GM21381 (cell line): ENCODE results near the gene LZTS2.
"Not testable (repeated sequence)": the region's sequence is repeated elsewhere in the genome, so short reads cannot be mapped to it uniquely, and the experiment has no call there.

ENCODE experiments used
- ATAC-seq: cut with Tn5 transposase; IDR thresholded peaks from one replicate; pipeline ENCODE4 v1.9.1; 2021; ENCODE audit warnings: mild to moderate bottlenecking, moderate library complexity; ENCODE audit not compliant: unreplicated experiment

The LZTS2 gene

DNA sequence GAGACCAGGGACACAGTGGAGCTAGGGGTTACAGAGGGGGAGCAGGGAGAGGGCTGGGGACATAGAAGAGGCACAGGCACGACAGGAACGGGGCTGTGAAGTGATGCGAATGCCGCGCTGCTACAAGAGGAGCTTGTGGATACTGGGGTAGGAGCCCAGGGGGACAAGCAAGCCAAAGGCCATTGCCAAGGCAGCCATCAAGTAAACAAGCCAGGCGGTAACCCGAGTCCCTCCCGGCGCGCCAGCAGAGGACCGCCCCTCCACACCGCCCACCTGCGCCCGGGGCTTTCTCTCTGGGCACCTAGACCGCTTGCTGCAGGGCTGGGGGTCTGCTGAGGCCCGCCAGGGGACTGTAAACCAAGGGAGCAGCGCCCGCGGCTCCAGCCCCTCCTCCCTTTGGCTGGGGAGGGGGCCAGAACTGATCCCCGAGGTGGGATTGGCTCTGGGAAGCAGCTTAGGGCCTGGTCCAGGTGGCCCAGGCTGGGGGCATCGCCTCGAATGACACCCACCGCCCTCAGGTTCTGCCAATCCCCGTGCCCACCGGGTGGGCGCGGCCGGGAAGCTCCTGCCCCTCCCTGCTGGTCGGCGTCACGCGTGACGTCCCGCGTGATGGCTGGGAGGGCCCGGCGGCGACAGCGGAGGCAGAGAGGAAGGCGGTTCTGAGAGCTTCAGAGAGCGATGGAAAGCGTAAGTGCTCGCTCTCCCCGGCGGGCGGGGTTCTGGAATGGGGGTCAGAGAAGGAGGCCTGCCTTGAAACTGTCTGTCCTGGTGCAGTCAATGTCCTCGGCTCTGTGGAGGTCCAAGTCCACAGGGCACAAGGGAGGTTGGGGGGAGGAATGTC is 32.4 kb downstream of the LZTS2 start:
- ATAC-seq, result peak; percentile 44

DNA sequence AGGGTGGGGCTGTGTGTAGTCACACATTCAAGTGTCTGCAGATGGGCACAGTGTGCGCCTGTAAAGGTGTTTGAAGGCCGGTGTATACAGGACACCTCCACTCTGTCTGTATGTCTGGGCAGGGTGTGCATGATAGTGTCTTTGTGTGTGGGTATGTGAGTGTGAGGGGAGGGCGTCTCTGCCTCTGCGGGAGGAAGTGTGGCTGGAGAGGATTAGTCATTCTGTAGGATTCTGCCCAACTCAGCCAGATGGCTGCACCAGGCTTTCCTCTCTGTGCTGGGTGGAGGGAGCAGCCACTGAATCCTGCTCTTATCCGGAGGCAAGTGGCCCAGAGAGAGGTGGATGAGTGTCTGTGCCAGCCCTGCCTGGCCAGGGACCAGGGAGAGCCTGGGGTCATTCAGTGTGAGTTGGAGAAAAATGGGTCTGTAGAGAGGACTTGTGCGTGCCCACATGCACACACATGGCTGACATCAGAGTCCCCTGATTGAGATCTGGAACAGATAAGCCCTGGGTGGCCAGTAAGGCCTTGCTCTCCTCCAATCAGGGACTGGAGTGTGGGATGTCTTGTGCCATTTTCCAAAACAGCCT is 33.1 kb downstream of the LZTS2 start:
- ATAC-seq, result peak; percentile 10

DNA sequence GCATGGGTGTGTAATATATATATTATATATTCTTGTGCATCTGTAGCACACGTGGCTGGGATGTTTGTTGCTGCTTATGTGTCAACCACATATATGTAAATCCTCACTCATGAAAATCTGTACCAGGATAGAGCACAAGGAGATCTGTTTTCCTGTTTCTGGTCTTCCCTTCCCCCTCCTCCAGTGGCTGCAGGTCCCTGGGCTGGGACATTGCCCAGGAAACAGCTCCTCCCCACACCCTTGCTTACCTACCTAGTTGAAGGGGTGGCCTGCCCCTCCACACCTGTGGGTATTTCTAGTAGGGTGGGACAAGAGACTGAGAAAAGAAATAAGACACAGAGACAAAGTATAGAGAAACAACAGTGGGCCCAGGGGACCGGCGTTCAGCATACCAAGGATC is 33.7 kb downstream of the LZTS2 start:
- no peak for ATAC-seq

DNA sequence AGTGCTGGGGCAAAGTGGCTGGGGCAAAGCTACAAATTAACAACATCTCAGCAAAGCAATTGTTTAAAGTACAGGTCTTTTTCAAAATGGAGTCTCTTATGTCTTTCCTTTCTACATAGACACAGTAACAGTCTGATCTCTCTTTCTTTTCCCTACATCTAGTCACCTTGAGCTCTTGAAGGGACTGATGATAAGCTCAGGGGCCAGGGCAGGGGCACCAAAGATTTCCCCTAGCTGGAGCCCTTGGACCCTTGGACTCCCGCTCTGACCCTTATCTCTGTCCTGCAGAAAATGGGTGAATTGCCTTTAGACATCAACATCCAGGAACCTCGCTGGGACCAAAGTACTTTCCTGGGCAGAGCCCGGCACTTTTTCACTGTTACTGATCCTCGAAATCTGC is 34.8 kb downstream of the LZTS2 start:
- ATAC-seq, result not testable (repeated sequence)

DNA sequence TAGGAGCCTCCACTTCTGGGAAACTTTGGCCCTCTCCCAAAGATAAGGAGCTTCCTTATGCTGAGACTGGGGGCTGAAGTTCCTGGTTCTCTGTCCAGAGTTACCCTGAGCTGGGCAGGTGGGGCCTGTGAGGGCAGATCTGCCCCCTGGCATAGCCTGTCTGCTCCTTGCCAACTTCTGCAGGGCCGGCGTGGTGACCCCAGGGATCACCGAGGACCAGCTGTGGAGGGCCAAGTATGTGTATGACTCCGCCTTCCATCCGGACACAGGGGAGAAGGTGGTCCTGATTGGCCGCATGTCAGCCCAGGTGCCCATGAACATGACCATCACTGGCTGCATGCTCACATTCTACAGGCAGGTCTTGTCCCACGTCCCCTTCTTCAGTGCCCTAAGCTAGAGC is 35.7 kb downstream of the LZTS2 start:
- ATAC-seq, result no peak

DNA sequence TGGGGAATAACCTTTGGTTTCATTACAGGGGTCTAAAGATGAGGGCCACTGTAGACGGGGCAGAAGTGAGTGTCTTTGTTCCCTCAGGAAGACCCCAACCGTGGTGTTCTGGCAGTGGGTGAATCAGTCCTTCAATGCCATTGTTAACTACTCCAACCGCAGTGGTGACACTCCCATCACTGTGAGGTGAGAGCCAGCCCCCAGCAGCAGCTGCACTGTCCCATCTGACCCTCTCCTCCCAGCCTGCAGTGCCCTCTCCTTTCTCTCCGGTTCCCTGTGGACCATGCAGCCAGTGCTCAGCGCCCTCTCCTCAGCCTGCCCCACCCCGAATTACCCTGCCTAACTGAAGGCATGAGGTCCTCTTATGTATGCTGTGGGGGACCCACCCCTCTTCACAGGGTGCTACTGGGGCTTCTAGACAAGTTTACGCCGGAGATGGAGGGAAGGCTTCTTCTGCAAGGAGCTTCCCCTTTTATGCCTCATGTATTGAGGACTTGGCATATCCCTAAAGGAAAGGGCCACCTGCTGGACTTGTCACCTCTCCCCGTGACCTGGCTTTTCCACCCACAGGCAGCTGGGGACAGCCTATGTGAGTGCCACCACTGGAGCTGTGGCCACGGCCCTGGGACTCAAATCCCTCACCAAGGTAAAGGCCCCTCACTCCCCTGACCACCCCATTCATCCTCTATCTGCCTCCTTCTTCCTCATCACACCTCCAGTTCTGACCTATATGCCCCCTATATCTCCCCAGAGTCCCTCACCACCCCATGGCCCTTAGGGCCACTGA is 36.5 kb downstream of the LZTS2 start:
- no peak for ATAC-seq

DNA sequence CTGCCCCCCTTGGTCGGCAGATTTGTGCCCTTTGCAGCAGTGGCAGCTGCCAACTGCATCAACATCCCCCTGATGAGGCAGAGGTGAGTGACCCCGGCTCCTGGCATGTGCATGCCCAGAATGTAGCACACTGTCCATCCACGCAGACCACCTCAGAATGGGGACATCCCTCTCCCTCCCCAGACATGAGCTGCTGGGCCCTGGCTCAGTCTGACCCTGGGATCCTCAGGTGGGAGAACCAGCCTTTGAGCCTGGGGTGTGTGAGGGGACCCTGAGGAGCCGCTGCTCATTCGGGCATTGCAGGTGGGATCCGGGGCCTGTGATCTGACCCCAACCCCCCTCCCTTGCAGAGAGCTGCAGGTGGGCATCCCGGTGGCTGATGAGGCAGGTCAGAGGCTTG is 37.1 kb downstream of the LZTS2 start:
- ATAC-seq, result no peak

DNA sequence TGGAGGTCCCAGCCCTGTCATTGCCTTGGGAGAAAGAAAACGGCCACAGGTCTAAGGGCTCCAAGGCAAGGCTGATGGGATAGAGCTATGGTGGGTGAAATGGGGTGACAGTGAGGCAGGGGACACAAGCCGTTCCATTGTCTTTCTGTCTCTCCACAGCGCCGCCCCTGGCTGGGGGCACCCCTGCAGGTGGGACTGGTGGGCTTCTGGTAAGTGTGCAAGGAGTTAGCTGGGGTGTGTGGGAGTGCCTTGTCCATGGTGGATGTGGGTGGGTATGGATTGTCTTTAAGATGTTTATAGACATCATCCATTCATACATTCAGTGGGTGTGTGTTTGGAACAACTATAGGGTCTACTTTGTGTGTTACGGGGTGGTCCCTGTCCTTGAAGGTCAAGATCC is 38.9 kb downstream of the LZTS2 start:
- no peak for ATAC-seq

DNA sequence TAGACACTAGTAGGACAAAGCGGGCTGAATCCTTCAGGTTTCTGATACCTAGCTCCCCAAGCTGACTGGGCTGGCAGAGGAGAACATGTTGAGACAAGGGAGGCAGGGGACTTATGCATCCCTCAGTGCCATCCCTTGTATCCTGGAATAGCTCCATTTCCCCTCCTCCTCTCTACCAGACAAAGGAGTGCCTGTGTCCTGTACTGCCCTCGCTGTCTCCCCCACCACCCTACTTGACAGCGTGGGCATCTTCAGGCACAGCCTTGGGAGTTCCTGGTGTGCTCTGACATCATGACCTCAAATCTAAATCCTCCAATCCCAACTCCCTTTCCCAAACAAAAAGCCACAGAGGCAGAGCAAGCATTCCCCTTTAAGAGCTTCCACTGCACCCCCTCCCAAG is 40.5 kb downstream of the LZTS2 start:
- no peak for ATAC-seq

DNA sequence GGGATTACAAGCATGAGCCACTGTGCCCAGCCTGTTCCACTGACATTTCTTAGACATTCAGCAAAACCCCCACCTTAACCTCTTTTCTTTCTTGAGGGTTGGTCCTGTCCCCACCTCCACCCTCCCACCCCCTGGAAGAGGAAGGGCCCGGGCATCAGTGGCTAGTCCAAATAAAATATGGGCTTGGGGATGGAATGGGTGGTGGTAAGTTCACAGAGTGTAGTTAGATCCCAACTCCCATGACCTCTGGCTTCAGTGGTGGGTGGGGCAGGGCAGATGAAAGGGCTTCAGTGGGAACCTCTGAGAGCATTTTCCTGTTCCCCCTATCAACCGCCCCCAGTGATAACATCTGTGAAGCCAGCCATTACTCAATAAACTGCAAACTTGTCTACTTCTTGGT is 41.2 kb downstream of the LZTS2 start:
- no peak for ATAC-seq

DNA sequence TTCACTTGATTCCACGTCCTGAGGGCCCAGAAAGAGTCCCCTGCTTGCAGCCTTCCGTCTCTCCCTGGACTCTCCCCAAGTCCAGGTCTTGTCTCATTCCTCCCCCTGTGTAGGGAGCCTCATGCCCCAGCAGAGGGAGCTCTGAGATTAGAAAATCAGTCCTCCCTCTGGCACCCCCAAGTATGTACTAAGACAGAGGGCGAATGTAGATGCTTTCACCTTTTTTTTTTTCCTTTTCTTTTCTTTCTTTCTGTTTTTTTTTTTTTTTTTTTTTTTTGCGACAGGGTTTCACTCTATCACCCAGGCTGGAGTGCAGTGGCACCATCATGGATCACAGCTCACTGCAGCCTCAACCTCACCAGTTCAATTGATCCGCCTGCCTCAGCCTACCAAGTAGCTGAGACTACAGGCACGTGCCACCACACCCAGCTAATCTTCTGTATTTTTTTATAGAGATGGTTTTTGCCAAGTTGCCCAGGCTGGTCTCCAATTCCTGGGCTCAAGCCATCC is 41.7 kb downstream of the LZTS2 start:
- no peak for ATAC-seq

DNA sequence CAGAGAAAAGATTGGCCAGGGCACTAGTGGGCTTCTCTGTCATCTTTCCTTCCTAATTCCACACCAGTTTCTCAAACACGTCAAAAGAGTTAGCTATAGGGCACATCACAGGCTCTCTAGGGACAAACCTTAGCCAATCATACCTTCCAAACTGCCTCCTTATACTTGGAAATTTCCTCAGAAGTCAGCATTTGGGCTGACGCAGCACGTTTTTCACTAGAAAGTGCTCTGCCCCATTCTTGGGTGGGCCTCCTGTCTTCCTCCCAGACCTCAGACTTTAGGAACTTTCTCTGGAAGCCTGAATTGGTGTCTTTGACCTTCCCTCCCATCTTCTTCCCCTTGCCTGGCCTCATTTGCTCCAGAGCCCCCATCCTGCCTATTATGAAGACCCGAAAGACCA is 42.5 kb downstream of the LZTS2 start:
- ATAC-seq, result no peak

DNA sequence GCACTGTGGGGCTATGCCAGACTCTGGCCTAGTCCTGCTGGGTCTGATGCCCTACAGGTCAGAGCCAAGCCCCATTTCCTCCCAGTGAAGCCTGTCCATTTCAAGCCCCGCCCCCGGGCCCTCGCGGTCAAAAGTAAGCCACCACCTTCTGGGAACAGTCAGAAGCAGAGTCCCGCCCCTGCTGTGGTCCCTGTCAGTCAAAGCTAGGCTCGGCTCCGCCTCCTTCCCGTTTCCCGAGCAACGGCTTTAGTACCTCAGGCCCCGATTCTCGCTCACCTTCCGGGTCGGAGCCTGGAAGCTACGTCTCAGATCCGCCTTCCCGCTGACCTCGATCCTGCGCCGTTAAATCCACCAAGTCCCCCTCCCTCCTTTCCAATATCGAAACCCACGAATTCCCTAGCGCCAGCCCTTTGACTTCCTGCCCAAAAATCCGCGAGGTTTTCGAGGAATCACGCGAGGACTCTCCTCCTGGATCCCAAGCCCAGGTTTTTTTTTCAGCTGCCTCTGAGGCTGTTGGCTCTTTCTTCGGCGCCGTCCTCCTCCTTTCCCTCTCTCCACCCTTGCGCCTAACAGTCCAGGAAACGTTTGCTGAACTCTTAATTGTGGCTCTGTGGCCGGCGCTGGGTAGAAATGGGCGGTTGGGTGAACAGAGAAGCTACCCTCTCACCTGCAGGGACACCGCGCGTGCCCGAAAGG is 43.2 kb downstream of the LZTS2 start:
- peak; percentile 93 for ATAC-seq

DNA sequence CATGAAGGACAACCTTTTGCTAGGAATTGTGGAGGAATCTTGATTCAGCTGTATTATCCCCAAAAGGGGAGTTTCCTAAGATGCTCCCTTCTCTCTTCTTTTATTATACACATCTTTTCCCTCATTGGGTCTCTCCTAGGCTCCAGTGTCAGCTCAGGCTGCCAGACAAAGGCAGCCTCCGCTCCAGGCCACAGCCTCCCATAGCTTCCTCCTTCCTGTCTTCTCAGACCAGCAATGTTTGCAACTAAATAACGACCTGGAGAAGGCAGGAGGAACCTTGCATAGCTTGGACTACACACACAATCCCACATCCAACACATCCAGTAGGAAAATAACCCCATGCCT is 43.7 kb downstream of the LZTS2 start:
- ATAC-seq, result no peak

DNA sequence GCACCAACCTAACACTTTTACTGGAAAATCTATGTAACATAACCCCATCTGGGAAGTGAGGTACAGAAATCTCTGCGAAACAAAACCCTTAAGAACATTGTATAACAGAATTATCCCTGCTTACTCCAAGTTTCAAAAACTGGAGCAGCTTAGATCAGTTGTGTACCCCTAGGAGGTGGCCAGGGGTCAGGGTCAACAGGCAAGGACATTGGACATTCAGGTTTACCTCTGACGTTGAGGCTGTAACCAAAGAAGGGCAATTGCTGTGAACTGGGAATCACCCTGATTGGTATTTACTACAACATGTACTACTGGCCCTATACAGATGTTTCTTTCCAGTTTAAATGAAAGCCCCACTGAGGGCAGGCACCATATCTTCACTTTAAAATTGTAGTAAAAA is 44.5 kb downstream of the LZTS2 start:
- no peak for ATAC-seq

DNA sequence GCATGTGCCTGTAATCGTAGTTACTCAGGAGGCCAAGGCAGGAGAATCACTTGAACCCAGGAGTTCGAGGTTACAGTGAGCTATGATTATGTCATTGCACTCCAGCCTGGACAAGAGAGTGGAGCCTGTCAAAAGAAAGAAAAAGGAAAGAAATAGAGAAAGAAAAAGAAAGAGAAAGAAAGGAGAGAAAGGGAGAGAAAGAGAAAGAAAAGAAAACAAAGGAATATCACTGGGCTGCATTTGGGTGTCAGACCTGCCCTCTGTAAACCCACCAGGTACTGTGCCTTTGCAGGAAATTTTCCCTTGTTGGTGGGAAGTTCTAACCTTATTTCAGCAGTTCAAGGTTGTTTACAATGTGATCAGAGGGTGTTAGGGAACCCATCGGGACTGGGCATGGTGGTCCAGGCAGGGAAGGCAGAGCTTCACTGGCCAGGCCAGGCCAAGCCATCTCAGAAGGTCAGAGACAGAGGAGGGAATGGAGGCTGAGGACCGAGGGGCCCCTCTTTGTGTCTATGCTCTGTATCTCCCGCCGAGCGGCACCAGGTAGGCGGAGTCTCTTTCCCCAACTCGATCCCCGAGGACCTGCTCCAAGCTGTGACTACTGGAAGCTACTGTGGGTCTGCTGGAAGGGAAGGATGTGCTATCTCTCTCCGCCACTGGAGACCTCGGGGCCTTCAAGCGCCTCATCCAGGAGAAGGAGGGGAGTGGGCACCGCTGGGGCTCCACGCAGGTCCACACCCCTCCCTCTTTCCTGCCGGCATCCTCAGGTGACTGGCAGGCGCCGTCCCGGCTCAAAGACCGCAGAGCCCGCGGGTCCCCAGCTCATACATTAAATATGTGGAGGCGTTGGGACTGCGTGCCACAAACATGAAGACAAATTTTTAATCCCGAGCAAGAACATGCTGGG is 47.0 kb downstream of the LZTS2 start:
- no peak for ATAC-seq

DNA sequence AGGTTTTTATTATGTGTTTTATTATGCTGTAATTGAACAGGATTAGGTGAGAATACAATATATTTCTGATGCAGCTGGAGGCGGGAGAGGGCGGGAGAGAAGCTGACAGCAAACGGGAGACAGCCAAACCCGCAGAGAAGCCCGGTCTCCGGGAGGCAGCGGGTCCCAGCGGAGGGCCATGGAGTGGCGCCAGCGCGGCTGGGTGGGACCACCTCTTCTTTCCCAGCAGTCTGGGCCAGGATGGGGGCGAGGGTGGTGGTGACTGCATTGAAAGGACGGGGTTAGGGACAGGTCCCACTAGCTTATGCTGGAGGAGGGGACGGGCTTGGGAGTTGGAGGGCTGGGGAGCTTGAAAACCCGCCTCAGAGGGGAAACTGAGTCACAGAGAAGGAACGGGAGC is 47.7 kb downstream of the LZTS2 start:
- ATAC-seq, result no peak

DNA sequence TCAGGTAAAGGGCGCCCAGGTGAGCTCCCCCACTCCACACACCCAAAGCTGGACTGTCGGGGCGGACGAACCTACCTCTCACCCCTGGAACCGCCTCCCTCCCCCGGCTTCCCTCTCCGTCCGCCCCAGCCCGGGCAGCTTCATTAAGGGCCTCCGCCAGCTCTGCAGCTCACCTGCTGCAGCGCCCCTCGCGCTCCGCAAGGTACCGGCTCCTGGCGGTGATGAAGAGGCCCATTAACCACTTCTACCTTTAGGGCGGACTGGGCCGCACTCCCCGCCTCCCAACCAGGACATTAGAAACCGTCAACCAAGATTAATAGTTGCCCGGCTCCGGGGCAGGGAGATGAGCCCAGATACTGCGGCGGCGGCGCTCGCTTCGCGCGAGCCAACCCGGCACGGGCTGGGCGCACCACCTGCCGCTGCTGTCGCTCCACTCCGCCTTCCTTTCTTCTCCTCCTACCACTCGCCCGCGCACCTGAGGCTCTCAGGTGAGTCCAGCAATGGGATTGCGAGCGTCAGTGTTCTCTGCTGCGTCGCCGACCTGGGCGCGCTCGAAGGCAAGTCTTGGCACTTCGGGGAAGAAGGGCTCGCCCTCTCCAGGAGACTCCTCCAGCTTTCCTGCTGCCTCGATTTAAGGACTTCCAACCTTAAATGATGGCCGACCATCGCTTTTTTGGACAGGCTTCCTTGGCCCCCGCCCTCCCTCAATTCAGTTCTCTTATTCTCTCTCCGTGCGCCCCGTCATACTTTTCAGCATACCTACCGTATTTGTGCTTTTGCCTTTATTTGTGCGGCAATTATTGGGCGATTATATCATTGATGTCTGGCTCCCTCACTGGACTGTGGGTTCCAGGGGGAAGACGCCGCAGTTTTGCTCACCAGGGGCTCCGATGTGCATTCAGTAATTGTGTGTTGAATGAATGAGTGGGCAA is 48.6 kb downstream of the LZTS2 start:
- no peak for ATAC-seq
